GDM1 (cell line): ENCODE measurements around the gene KIF21A.
"Not testable (repeated sequence)": the region's sequence is repeated elsewhere in the genome, so short reads cannot be mapped to it uniquely, and the experiment has no call there.

Experiments
- DNase-seq: peaks from one replicate; lab custom pipeline; 2025; lab: John Stamatoyannopoulos, UW

The KIF21A gene

GRCh38 chr12:39344926-39345325 lies 98.0 kb downstream of the KIF21A start:
- DNase-seq, result no peak

- DNase-seq, result no peak
These were observed 99.3 kb downstream of the KIF21A start for GRCh38 chr12:39343665-39344064.

- DNase-seq, result no peak
These were observed 101.2 kb downstream of the KIF21A start for GRCh38 chr12:39341761-39342160.

GRCh38 chr12:39341179-39341578 lies 101.7 kb downstream of the KIF21A start:
- DNase-seq, result no peak

GRCh38 chr12:39332661-39333175 lies 110.2 kb downstream of the KIF21A start:
- DNase-seq, result no peak

GRCh38 chr12:39331539-39332261 lies 111.2 kb downstream of the KIF21A start:
- no peak for DNase-seq

- no peak for DNase-seq
These were observed 113.0 kb downstream of the KIF21A start for GRCh38 chr12:39329876-39330275.

GRCh38 chr12:39329018-39329417 lies 113.9 kb downstream of the KIF21A start:
- DNase-seq, result no peak

- no peak for DNase-seq
These were observed 115.0 kb downstream of the KIF21A start for GRCh38 chr12:39327965-39328364.

GRCh38 chr12:39327510-39327909 lies 115.4 kb downstream of the KIF21A start:
- no peak for DNase-seq

GRCh38 chr12:39319180-39319579 lies 123.7 kb downstream of the KIF21A start:
- no peak for DNase-seq

- no peak for DNase-seq
These were observed 128.4 kb downstream of the KIF21A start for GRCh38 chr12:39314547-39314946.

- DNase-seq, result no peak
These were observed 133.4 kb downstream of the KIF21A start for GRCh38 chr12:39309516-39309915.

GRCh38 chr12:39301422-39301821 lies 141.5 kb downstream of the KIF21A start:
- DNase-seq, result no peak

- no peak for DNase-seq
These were observed 142.1 kb downstream of the KIF21A start for GRCh38 chr12:39300799-39301198.

GRCh38 chr12:39297891-39298290 lies 145.0 kb downstream of the KIF21A start:
- DNase-seq, result no peak

GRCh38 chr12:39296496-39296895 lies 146.4 kb downstream of the KIF21A start:
- DNase-seq, result no peak

GRCh38 chr12:39295593-39295992 lies 147.3 kb downstream of the KIF21A start:
- not testable (repeated sequence) for DNase-seq

GRCh38 chr12:39294715-39295114 lies 148.2 kb downstream of the KIF21A start:
- DNase-seq, result no peak

GRCh38 chr12:39292125-39292630 lies 150.7 kb downstream of the KIF21A start:
- DNase-seq, result no peak

GRCh38 chr12:39287817-39288216 lies 155.1 kb downstream of the KIF21A start:
- no peak for DNase-seq

GRCh38 chr12:39287409-39287808 lies 155.5 kb downstream of the KIF21A start:
- no peak for DNase-seq

GRCh38 chr12:39278426-39278825 lies 164.5 kb downstream of the KIF21A start:
- DNase-seq, result no peak

- no peak for DNase-seq
These were observed 165.5 kb downstream of the KIF21A start for GRCh38 chr12:39277416-39277815.
